22Rv1 (cell line): ENCODE data around the gene IGHMBP2.

Experiments used
- H3K27ac ChIP-seq: fragments of 450-650 bp; 2 replicates; pipeline ENCODE4 v1.5.1; 2017
- CTCF ChIP-seq: fragments of 450-650 bp; IDR thresholded peaks from 2 replicates; pipeline ENCODE4 v1.5.1; 2017; ENCODE audit warnings: mild to moderate bottlenecking
- ZFX ChIP-seq: fragments of 450-650 bp; IDR thresholded peaks from 2 replicates; pipeline ENCODE4 v1.6.1; 2017; ENCODE audit warnings: antibody characterized with exemption, borderline replicate concordance

The IGHMBP2 gene

GRCh38 chr11:68942095-68942620 is 38.5 kb downstream of the IGHMBP2 start:
- no peak for TF ChIP-seq ZFX
- TF ChIP-seq CTCF: no peak
- H3K27ac ChIP-seq: no peak overlapping the region

GRCh38 chr11:68942751-68943271 is 39.1 kb downstream of the IGHMBP2 start:
- H3K27ac ChIP-seq: no peak overlapping the region
- TF ChIP-seq CTCF (no peak), ZFX (no peak)

- TF ChIP-seq CTCF (no peak), ZFX (no peak)
- H3K27ac ChIP-seq: no peak overlapping the region
Observed at GRCh38 chr11:68946416-68947090, 42.9 kb downstream of the IGHMBP2 start.

GRCh38 chr11:68947151-68947550 is 43.5 kb downstream of the IGHMBP2 start:
- TF ChIP-seq CTCF (no peak), ZFX (no peak)
- H3K27ac ChIP-seq: no peak overlapping the region

GRCh38 chr11:68948496-68948895 is 44.8 kb downstream of the IGHMBP2 start:
- H3K27ac ChIP-seq: no peak overlapping the region
- TF ChIP-seq CTCF (no peak), ZFX (no peak)

- TF ChIP-seq CTCF: no peak
- TF ChIP-seq ZFX: no peak
- no peak overlapping the region for H3K27ac ChIP-seq
Observed at GRCh38 chr11:68948935-68949334, 45.2 kb downstream of the IGHMBP2 start.

GRCh38 chr11:68950270-68950669 is 46.6 kb downstream of the IGHMBP2 start:
- no peak overlapping the region for H3K27ac ChIP-seq
- TF ChIP-seq CTCF: peak; percentile 19; the same call in 1 of the 2 replicates
- TF ChIP-seq ZFX: no peak
